Measurements from ENCODE around the gene CITED1. TPM values are rescaled to one million over a fixed set of nuclear protein-coding genes. Genes with fewer than 3 reads are reported as not detected.

Gene CITED1
- total RNA-seq, 1 experiment from 2014 or later = 0.36 TPM

DNA sequence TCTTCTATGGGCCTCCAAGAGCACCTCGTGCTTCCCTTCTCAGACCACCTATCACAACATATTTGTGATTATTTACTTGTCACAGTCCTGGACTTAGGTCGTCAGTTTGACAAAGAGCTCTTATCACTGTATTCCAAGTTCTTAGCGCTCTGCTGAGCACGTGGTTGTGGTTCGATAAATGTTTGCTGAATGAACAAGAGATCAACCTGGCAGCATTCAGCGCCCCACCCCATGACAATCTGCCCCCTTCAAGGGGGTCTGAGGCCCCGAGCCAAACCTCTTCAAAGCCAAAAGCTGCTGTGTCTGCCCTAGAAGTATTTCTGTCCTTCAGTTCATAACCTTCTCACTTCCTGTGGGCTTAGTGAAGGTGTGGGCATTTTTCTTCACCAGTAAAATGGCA lies 43.6 kb downstream of the CITED1 start:
- H3K9me3 ChIP-seq (ENCODE audit: control insufficient read depth, insufficient read depth, low read depth, low read length) = no peaks in the 10 kb centered on the region
- ATAC-seq (no peak), DNase-seq (ENCODE audit: low read depth, low spot score) (no peak)
- intact Hi-C loops (cut with micrococcal nuclease; ENCODE audit: unreplicated experiment) (no loop called here), in situ Hi-C loops (cut with HindIII; ENCODE audit: low pct_unique_long_range_greater_than_20kb, low sequenced_read_pairs) (no loop called here)
- H3K27ac ChIP-seq (ENCODE audit: low read length) = no peak overlapping the region
- CTCF ChIA-PET = no interaction called here
- H3K4me3 ChIP-seq (ENCODE audit: low read depth in 2 of 2, low read length in 2 of 2) = no peak overlapping the region
- peaks cover 5% of the 10 kb centered on the region for H3K4me1 ChIP-seq (ENCODE audit: control insufficient read depth, insufficient read depth, low read length)
- no peaks in the 10 kb centered on the region for H3K27me3 ChIP-seq (ENCODE audit: control insufficient read depth, insufficient read depth, low read length)
- H3K36me3 ChIP-seq (ENCODE audit: control insufficient read depth, insufficient read depth, low read length) = no peaks in the 10 kb centered on the region
- POLR2A ChIA-PET = no interaction called here
- BruUV-seq (replicated peaks) = no TSS peak
- no peak for TF ChIP-seq POLR2AphosphoS5 (IDR thresholded peaks at IDR 0.05; ENCODE audit: low read depth, low read length)
- no peak for TF ChIP-seq SIN3A (IDR thresholded peaks at IDR 0.05; ENCODE audit: borderline replicate concordance, insufficient read depth, low read depth, low read length)
- TF ChIP-seq, protein P1, sequence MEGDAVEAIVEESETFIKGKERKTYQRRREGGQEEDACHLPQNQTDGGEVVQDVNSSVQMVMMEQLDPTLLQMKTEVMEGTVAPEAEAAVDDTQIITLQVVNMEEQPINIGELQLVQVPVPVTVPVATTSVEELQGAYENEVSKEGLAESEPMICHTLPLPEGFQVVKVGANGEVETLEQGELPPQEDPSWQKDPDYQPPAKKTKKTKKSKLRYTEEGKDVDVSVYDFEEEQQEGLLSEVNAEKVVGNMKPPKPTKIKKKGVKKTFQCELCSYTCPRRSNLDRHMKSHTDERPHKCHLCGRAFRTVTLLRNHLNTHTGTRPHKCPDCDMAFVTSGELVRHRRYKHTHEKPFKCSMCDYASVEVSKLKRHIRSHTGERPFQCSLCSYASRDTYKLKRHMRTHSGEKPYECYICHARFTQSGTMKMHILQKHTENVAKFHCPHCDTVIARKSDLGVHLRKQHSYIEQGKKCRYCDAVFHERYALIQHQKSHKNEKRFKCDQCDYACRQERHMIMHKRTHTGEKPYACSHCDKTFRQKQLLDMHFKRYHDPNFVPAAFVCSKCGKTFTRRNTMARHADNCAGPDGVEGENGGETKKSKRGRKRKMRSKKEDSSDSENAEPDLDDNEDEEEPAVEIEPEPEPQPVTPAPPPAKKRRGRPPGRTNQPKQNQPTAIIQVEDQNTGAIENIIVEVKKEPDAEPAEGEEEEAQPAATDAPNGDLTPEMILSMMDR (IDR thresholded peaks at IDR 0.05) = no peak
- TF ChIP-seq, protein P2, sequence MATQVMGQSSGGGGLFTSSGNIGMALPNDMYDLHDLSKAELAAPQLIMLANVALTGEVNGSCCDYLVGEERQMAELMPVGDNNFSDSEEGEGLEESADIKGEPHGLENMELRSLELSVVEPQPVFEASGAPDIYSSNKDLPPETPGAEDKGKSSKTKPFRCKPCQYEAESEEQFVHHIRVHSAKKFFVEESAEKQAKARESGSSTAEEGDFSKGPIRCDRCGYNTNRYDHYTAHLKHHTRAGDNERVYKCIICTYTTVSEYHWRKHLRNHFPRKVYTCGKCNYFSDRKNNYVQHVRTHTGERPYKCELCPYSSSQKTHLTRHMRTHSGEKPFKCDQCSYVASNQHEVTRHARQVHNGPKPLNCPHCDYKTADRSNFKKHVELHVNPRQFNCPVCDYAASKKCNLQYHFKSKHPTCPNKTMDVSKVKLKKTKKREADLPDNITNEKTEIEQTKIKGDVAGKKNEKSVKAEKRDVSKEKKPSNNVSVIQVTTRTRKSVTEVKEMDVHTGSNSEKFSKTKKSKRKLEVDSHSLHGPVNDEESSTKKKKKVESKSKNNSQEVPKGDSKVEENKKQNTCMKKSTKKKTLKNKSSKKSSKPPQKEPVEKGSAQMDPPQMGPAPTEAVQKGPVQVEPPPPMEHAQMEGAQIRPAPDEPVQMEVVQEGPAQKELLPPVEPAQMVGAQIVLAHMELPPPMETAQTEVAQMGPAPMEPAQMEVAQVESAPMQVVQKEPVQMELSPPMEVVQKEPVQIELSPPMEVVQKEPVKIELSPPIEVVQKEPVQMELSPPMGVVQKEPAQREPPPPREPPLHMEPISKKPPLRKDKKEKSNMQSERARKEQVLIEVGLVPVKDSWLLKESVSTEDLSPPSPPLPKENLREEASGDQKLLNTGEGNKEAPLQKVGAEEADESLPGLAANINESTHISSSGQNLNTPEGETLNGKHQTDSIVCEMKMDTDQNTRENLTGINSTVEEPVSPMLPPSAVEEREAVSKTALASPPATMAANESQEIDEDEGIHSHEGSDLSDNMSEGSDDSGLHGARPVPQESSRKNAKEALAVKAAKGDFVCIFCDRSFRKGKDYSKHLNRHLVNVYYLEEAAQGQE (IDR thresholded peaks at IDR 0.05; ENCODE audit: insufficient read depth in 1 of 2, low read depth in 2 of 2, low read length in 1 of 2) = no peak
- TF ChIP-seq TCF7L2 (IDR thresholded peaks at IDR 0.05; ENCODE audit: low read depth, low read length) = no peak

DNA sequence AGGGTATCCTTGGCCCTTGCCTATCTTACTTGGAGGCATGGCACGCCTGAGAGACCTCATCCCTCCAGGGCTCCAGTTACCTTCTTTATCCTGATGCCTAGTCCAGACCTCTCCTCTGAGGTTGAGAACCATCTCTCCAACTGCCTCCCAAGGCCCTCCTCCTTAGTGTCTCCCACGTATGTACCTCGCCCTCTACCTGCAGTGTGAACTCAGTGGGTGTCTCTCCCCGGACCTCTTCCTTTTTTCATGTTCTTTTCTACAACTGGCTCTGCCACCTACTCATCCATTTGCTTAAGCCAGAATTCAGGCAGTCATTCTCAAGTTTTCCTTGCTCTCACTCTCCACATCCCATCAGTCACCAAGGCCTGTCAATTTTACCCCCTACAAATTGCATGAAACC lies 45.3 kb downstream of the CITED1 start:
- intact Hi-C loops (cut with micrococcal nuclease; ENCODE audit: unreplicated experiment) (no loop called here), in situ Hi-C loops (cut with HindIII; ENCODE audit: low pct_unique_long_range_greater_than_20kb, low sequenced_read_pairs) (no loop called here)
- Histone ChIP-seq H3K9me3 (ENCODE audit: control insufficient read depth, insufficient read depth, low read depth, low read length) (no peaks in the 10 kb centered on the region), H3K27ac (ENCODE audit: low read length) (no peak overlapping the region), H3K27me3 (ENCODE audit: control insufficient read depth, insufficient read depth, low read length) (no peaks in the 10 kb centered on the region), H3K4me3 (ENCODE audit: low read depth in 2 of 2, low read length in 2 of 2) (no peak overlapping the region), H3K36me3 (ENCODE audit: control insufficient read depth, insufficient read depth, low read length) (no peaks in the 10 kb centered on the region), H3K4me1 (ENCODE audit: control insufficient read depth, insufficient read depth, low read length) (peaks cover 5% of the 10 kb centered on the region)
- CTCF ChIA-PET = no interaction called here
- no peak for DNase-seq (ENCODE audit: low read depth, low spot score)
- ATAC-seq = no peak
- no peak for TF ChIP-seq POLR2AphosphoS5 (IDR thresholded peaks at IDR 0.05; ENCODE audit: low read depth, low read length)
- TF ChIP-seq, protein P2 (IDR thresholded peaks at IDR 0.05; ENCODE audit: insufficient read depth in 1 of 2, low read depth in 2 of 2, low read length in 1 of 2) = no peak
- no peak for TF ChIP-seq SIN3A (IDR thresholded peaks at IDR 0.05; ENCODE audit: borderline replicate concordance, insufficient read depth, low read depth, low read length)
- TF ChIP-seq, protein P1 (IDR thresholded peaks at IDR 0.05) = no peak
- TF ChIP-seq TCF7L2 (IDR thresholded peaks at IDR 0.05; ENCODE audit: low read depth, low read length) = no peak
- POLR2A ChIA-PET = no interaction called here
- no TSS peak for BruUV-seq (replicated peaks)
